NB4 (cell line): ENCODE data around the gene IL5.
"Not testable (repeated sequence)": the region's sequence is repeated elsewhere in the genome, so short reads cannot be mapped to it uniquely, and the experiment has no call there.

Experiments used
- DNase-seq: peaks from one replicate; pipeline ENCODE4 v3.0.0; 2010; ENCODE audit warnings: low read depth
- H3K4me3 ChIP-seq: one replicate; pipeline ENCODE4 v1.5.1; 2011; ENCODE audit warnings: mild to moderate bottlenecking, low read depth, low read length, moderate library complexity
- CTCF ChIP-seq: IDR thresholded peaks from one replicate; pipeline ENCODE4 v1.5.1; 2012; ENCODE audit warnings: low read depth, low read length
- MYC ChIP-seq: IDR thresholded peaks from 2 replicates; pipeline ENCODE4 v1.6.1; 2011; ENCODE audit warnings: low read depth, low read length
- POLR2A ChIP-seq: IDR thresholded peaks from 2 replicates; pipeline ENCODE4 v1.6.1; 2011; ENCODE audit warnings: mild to moderate bottlenecking; ENCODE audit not compliant: insufficient read length; ENCODE audit errors: extremely low read depth
- TF ChIP-seq, protein P1 (sequence below): IDR thresholded peaks from 2 replicates; pipeline ENCODE4 v1.6.1; 2011; ENCODE audit warnings: low read depth, low read length

IL5 gene

GRCh38 chr5:132566657-132567056, 23.3 kb upstream of the IL5 start:
- no peak for TF ChIP-seq POLR2A
- TF ChIP-seq, protein P1, sequence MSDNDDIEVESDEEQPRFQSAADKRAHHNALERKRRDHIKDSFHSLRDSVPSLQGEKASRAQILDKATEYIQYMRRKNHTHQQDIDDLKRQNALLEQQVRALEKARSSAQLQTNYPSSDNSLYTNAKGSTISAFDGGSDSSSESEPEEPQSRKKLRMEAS: no peak
- TF ChIP-seq CTCF: no peak
- TF ChIP-seq MYC: no peak
- DNase-seq: no peak

GRCh38 chr5:132564555-132564954, 21.2 kb upstream of the IL5 start:
- not testable (repeated sequence) for DNase-seq, H3K4me3 ChIP-seq

More at GRCh38 chr5:132566657-132567056, 23.3 kb upstream of the IL5 start:
- H3K4me3 ChIP-seq: no peak overlapping the region

GRCh38 chr5:132561601-132562000, 18.3 kb upstream of the IL5 start:
- no peak overlapping the region for H3K4me3 ChIP-seq
- DNase-seq: peak; percentile 4
- no peak for TF ChIP-seq MYC
- TF ChIP-seq CTCF: no peak
- TF ChIP-seq, protein P1: no peak
- TF ChIP-seq POLR2A: no peak

DNA sequence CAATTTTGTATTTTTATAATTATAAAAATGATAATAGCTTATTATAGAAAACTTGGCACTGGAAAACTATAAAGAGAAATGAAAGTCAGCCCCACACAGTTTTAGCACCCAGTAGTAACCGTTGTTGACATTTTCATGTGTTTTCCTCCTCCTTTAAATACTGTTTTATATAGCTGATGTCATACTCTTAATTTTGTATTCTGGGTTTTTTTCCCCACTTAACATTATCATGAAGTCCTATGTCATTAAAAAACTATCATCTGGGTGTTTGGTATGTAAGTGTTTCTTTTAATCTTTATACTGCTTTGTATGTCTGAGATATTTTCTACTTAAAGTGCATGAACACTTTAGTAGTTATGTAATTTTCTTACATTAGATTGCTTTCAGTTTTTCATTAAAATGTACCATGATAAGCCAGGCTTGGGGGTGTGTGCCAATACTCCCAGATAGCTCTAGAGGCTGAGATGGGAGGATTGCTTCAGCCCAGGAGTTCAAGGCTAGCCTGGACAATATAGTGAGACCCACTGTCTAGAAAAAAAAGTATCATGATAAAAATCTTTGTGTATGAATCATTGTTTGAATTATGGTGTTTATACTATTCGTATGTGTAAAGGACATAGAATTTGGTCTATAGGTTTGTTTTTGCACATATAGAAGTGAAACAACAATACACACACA, 16.2 kb upstream of the IL5 start:
- no peak for DNase-seq

GRCh38 chr5:132557478-132558172, 14.3 kb upstream of the IL5 start:
- peak overlapping the region; percentile 93 for H3K4me3 ChIP-seq
- TF ChIP-seq, protein P1: no peak
- TF ChIP-seq MYC: no peak
- no peak for TF ChIP-seq CTCF
- TF ChIP-seq POLR2A: no peak
- peak; percentile 68 for DNase-seq

More for the DNA sequence above, 16.2 kb upstream of the IL5 start:
- H3K4me3 ChIP-seq: peak overlapping the region; percentile 93
- no peak for TF ChIP-seq MYC
- TF ChIP-seq CTCF: no peak
- TF ChIP-seq, protein P1: no peak
- no peak for TF ChIP-seq POLR2A

- H3K4me3 ChIP-seq: peak within 1 kb of the TSS; percentile 93
- TF ChIP-seq, protein P1: peak; percentile 99
- peak; percentile 91 for TF ChIP-seq POLR2A
- TF ChIP-seq CTCF: no peak
- peak; percentile 100 for TF ChIP-seq MYC
- peak; percentile 96 for DNase-seq
These were observed 13.6 kb upstream of the IL5 start, which contains the start of gene RAD50 for GRCh38 chr5:132556763-132557477. Gene RAD50, plus strand, starts transcription at chr5:132556977. Its CDS starts 348 bp downstream, at chr5:132557325.
